ENCODE data around the gene PALB2.
A peak's percentile ranks its signal among the peaks of the same experiment; 100 is the strongest.

PALB2 gene

GRCh38 chr16:23607726-23608125 lies 33.4 kb downstream of the PALB2 start:
- no peak for DNase-seq
- TF ChIP-seq CTCF (IDR thresholded peaks at IDR 0.05; ENCODE audit: low read depth, low read length) = no peak
- Histone ChIP-seq H3K4me3 (ENCODE audit: low read depth, low read length) (no peak overlapping the region), H3K9me3 (no peaks in the 10 kb centered on the region), H3K4me1 (no peaks in the 10 kb centered on the region), H3K36me3 (peaks cover 12% of the 10 kb centered on the region), H3K27me3 (no peaks in the 10 kb centered on the region)

- H3K4me1 ChIP-seq = no peaks in the 10 kb centered on the region
- peak overlapping the region; percentile 98 for H3K4me3 ChIP-seq (ENCODE audit: low read depth, low read length)
- peak; percentile 84 for TF ChIP-seq CTCF (IDR thresholded peaks at IDR 0.05; ENCODE audit: low read depth, low read length)
- DNase-seq = peak; percentile 81
- H3K9me3 ChIP-seq = no peaks in the 10 kb centered on the region
- H3K36me3 ChIP-seq = peaks cover 24% of the 10 kb centered on the region
- H3K27me3 ChIP-seq = no peaks in the 10 kb centered on the region
Observed at GRCh38 chr16:23597003-23597756, 43.9 kb downstream of the PALB2 start.

GRCh38 chr16:23595951-23596720 lies 45.0 kb downstream of the PALB2 start, which contains the start of gene NDUFAB1:
NDUFAB1 (minus strand) TSS chr16:23596316; CDS start chr16:23596290, 26 bp downstream.
- DNase-seq = peak; percentile 93
- Histone ChIP-seq H3K4me1 (no peaks in the 10 kb centered on the region), H3K36me3 (peaks cover 34% of the 10 kb centered on the region), H3K9me3 (no peaks in the 10 kb centered on the region), H3K27me3 (no peaks in the 10 kb centered on the region), H3K4me3 (ENCODE audit: low read depth, low read length) (peak within 1 kb of the TSS; percentile 98)
- peak; percentile 94 for TF ChIP-seq CTCF (IDR thresholded peaks at IDR 0.05; ENCODE audit: low read depth, low read length)

- Histone ChIP-seq H3K36me3 (peaks cover 41% of the 10 kb centered on the region), H3K9me3 (no peaks in the 10 kb centered on the region), H3K4me1 (no peaks in the 10 kb centered on the region), H3K27me3 (no peaks in the 10 kb centered on the region), H3K4me3 (ENCODE audit: low read depth, low read length) (peak overlapping the region; percentile 98)
- no peak for TF ChIP-seq CTCF (IDR thresholded peaks at IDR 0.05; ENCODE audit: low read depth, low read length)
- DNase-seq = no peak
Observed at GRCh38 chr16:23595246-23595950, 45.7 kb downstream of the PALB2 start.

GRCh38 chr16:23594186-23594585 lies 46.9 kb downstream of the PALB2 start:
- H3K27me3 ChIP-seq = no peaks in the 10 kb centered on the region
- H3K9me3 ChIP-seq = no peaks in the 10 kb centered on the region
- H3K4me3 ChIP-seq (ENCODE audit: low read depth, low read length) = no peak overlapping the region
- TF ChIP-seq CTCF (IDR thresholded peaks at IDR 0.05; ENCODE audit: low read depth, low read length) = no peak
- peaks cover 50% of the 10 kb centered on the region for H3K36me3 ChIP-seq
- DNase-seq = no peak
- no peaks in the 10 kb centered on the region for H3K4me1 ChIP-seq

Data from BE2C (cell line).